Spleen (tissue), 3 donors: Measurements from ENCODE around the gene NLGN1.

ENCODE experiments used
- POLR2A ChIP-seq, 3 donors: fragments of 450-650 bp; IDR thresholded peaks; one replicate each; pipeline ENCODE4 v1.5.1; 2017; ENCODE audit warnings: antibody characterized with exemption in 3 of 3, mild to moderate bottlenecking in 1 of 3
- POLR2AphosphoS5 ChIP-seq, 3 donors: sonication (generic); formaldehyde crosslinking; IDR thresholded peaks; one replicate each; pipeline ENCODE4 v1.5.1; 2017; ENCODE audit warnings: antibody characterized with exemption in 3 of 3

- TF ChIP-seq POLR2AphosphoS5 (IDR thresholded peaks at IDR 0.05) (no peak), POLR2A (IDR thresholded peaks at IDR 0.05) (no peak)
Observed at GRCh38 chr3:174330303-174330702, 932.8 kb downstream of the NLGN1 start.
